DMS 273 (cell line): Measurements from ENCODE around the gene SHQ1.
"Not testable (repeated sequence)": the region's sequence is repeated elsewhere in the genome, so short reads cannot be mapped to it uniquely, and the experiment has no call there.

ENCODE experiments used
- DNase-seq: peaks from one replicate; lab custom pipeline; 2025; ENCODE audit not compliant: unreplicated experiment; lab: John Stamatoyannopoulos, UW

Gene SHQ1

GRCh38 chr3:72803573-72803972, 44.7 kb downstream of the SHQ1 start:
- no peak for DNase-seq

GRCh38 chr3:72802001-72802400, 46.2 kb downstream of the SHQ1 start:
- DNase-seq = no peak

GRCh38 chr3:72800869-72801268, 47.4 kb downstream of the SHQ1 start:
- no peak for DNase-seq

GRCh38 chr3:72798552-72799195, 49.6 kb downstream of the SHQ1 start:
- DNase-seq = no peak

- DNase-seq = peak; percentile 30
These were observed 50.3 kb downstream of the SHQ1 start for GRCh38 chr3:72797773-72798543.

GRCh38 chr3:72794079-72794478, 54.2 kb downstream of the SHQ1 start:
- DNase-seq = no peak

DNA sequence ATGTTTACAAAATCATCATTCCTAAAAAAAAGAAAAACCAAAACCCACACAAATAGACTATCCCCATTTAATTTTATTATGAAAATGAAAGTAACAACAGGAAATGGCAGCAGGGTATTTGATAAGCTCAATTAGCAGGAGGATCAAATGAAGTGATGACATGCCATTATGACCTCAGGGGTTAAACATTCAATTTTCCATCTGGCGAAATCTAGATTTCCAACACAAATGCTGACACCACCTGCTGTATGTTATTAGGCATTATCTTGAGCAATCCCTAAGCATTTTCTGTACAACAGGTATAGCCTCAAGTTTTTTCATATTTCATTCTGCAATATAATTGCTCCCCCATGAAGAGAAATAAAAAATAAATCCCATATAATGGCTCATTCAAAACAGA, 57.1 kb downstream of the SHQ1 start:
- peak; percentile 77 for DNase-seq

DNA sequence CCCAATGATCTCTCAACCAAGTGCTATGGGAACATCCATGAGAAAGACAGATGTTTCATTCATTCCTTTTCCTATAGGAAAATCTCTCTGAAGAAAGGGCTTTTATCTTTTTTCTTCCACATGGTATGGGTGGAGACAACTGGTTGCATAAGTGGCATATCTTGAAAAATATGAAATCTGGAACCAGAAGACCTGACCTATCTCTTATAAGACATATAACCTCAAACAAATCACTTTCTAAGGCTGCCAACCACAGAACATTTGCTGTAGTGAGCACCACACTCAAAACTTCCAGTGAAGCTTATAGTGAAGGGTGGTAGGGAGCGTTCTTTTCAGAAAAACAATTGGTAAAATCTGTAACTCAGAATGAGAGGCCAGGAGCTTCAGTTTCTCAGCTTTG, 58.5 kb downstream of the SHQ1 start:
- no peak for DNase-seq

DNA sequence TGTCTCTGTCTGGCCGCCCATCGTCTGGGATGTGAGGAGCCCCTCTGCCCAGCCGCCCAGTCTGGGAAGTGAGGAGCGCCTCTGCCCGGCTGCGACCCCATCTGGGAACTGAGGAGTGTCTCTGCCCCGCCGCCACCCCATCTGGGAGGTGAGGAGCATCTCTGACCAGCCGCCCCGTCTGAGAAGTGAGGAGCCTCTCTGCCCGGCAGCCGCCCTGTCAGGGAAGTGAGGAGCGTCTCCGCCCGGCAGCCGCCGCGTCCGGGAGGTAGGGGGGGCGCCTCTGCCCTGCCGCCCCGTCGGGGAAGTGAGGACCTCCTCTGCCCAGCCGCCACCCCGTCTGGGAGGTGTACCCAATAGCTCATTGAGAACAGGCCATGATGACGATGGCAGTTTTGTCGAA, 60.0 kb downstream of the SHQ1 start:
- DNase-seq = not testable (repeated sequence)

GRCh38 chr3:72786668-72787067, 61.6 kb downstream of the SHQ1 start:
- DNase-seq = no peak

- no peak for DNase-seq
These were observed 64.0 kb downstream of the SHQ1 start for GRCh38 chr3:72784226-72784625.

- DNase-seq = no peak
These were observed 65.7 kb downstream of the SHQ1 start for GRCh38 chr3:72782521-72782920.

DNA sequence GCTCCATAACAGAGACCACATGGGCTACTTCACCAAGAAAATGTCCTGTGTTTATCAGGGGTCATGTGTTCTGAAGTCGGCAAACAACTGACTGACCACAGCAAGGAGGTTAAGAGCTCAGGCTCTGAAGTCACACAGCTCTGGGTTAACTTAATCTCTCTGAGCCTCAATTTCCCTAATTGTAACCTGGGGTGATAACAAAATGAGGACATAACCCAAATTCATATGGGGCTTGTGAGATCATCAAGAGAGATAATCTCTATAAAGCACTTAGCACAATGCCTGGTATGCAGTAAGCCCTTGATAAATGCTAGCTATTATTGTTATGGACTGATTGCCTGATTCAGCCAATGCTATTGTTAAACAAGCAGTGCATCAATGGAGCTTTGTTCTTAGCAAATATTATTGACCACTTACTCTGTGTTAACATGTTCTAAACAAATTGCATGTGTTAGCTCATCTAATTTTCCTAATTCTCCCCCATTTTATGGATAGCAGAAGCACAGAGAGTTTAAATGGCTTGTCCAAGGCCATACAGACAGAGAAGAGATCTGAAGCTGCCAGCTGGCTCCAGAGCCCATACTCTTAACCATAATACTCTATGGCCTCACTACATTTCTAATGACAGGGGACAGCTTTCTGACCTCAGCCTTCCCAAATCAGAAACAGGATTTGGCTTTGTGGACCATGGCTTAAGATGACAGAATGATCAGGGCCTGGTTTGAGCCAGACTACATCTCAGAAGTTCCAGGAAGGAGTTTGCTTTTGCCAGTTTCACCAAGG, 78.3 kb downstream of the SHQ1 start:
- DNase-seq = no peak

GRCh38 chr3:72768936-72769335, 79.3 kb downstream of the SHQ1 start:
- DNase-seq = peak; percentile 72

DNA sequence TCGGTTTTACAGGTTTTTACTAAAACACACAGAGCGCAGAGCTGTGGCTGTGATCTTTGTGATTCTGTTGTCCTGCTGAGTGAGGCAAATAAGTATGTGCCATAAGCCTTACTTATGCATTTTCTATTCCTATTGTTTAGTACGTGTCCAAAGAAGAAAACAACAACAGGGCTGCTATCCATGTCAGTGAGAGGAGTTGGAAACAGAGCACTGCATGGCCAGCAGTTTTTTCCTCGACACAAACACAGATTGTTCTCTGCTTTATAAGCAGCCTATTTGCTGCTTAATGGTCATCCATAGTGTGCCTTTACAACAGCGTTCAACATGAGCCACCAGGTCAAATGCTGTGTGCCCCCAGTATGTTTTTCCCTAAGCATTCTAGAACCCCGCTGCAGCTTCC, 79.8 kb downstream of the SHQ1 start:
- no peak for DNase-seq

DNA sequence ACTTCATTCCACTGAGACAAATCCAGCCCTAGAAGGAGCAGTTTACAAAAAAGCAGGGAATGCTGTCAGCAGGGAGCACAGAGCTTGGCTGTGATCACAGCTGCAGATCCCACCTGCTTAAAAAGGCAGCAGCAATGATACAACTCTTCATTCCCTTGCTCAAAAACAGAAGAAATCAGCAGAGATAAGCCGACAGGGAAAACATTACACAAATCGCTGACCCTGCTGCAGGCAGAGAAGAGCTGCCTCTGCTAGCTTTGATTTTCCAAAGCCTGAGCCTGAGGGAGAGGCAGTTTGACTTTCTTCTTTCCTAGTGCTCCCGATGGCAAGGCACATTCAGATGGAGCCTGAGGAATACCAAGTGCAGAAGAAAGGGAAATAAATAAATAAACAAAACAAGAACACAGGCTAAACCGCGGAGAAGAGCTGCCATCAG, 80.2 kb downstream of the SHQ1 start:
- DNase-seq = no peak

GRCh38 chr3:72766866-72767265, 81.4 kb downstream of the SHQ1 start:
- no peak for DNase-seq

DNA sequence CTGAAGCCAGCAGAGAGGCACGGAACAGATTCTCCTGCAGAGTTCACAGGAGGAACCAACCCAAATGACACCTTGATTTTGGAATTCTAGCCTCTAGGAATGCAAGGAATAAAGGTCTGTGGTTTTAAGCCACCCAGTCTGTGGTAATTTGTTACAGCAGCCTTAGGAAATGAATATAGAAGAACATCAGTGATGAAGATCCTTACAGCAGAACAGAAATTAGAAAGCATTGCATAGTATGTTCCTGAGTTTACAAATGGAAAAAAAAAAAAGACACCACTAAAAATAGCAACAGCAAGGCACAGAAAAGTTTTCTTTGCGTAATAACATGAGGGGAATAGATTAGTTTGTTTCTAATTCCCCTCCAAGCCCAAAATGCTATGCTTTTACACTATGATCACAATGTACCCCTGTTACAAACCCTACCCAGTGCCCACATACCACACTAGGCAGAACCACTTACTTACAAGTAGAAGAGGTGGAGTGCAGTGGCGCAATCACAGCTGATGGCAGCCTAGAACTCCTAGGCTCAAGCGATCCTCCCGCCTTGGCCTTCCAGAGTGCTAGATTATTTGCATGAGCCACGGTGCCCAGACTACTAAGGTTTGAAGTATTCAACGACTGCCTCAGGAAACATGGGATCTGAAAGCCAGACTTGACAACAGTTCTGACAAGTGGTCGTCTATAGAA, 84.3 kb downstream of the SHQ1 start:
- no peak for DNase-seq

GRCh38 chr3:72761410-72761809, 86.8 kb downstream of the SHQ1 start:
- DNase-seq = no peak

GRCh38 chr3:72760225-72760624, 88.0 kb downstream of the SHQ1 start:
- no peak for DNase-seq

DNA sequence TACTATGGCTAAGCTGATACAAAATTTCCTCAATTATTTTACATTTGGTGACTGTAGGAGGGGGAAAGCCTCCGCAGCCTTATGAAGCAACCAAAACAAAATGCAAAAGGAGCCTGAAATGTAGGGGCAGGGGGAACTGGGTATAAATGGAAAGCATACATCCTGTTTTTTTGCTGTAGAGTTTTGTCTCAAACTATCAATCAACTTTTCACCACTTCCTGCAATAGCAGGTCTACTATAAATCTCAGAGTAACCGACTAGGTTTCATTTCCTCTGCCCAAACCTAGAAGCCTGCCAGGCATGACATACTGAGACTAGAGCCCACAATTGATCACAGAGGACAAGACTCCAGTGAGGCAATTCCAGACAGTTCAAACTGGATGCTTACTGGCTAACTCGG, 91.3 kb downstream of the SHQ1 start:
- DNase-seq = no peak
